ENCODE results near the gene AIFM3.

Gene AIFM3

GRCh38 chr22:21014726-21015465, 47.8 kb downstream of the AIFM3 start, which contains the start of gene P2RX6:
P2RX6 (plus strand) TSS chr22:21015165; CDS start chr22:21015175, 10 bp downstream.
- no peak for TF ChIP-seq CTCF (IDR thresholded peaks at IDR 0.05; ENCODE audit: insufficient read depth, low read depth, low read length, missing control alignments)
- peak within 1 kb of the TSS; percentile 40 for H3K4me3 ChIP-seq (ENCODE audit: low read length)
- no peak for DNase-seq (ENCODE audit: low read depth)

GRCh38 chr22:21015466-21016006, 48.5 kb downstream of the AIFM3 start:
- no peak overlapping the region for H3K4me3 ChIP-seq (ENCODE audit: low read length)
- TF ChIP-seq CTCF (IDR thresholded peaks at IDR 0.05; ENCODE audit: insufficient read depth, low read depth, low read length, missing control alignments), result no peak
- no peak for DNase-seq (ENCODE audit: low read depth)

- TF ChIP-seq CTCF (IDR thresholded peaks at IDR 0.05; ENCODE audit: insufficient read depth, low read depth, low read length, missing control alignments), result no peak
- no peak for DNase-seq (ENCODE audit: low read depth)
- H3K4me3 ChIP-seq (ENCODE audit: low read length), result no peak overlapping the region
These were observed 49.8 kb downstream of the AIFM3 start for GRCh38 chr22:21016644-21017420.

GRCh38 chr22:21018314-21018713, 51.3 kb downstream of the AIFM3 start:
- DNase-seq (ENCODE audit: low read depth), result no peak
- no peak for TF ChIP-seq CTCF (IDR thresholded peaks at IDR 0.05; ENCODE audit: insufficient read depth, low read depth, low read length, missing control alignments)
- no peak overlapping the region for H3K4me3 ChIP-seq (ENCODE audit: low read length)

- peak; percentile 58 for TF ChIP-seq CTCF (IDR thresholded peaks at IDR 0.05; ENCODE audit: insufficient read depth, low read depth, low read length, missing control alignments)
- H3K4me3 ChIP-seq (ENCODE audit: low read length), result no peak overlapping the region
- peak; percentile 35 for DNase-seq (ENCODE audit: low read depth)
These were observed 53.9 kb downstream of the AIFM3 start for GRCh38 chr22:21020802-21021429.

GRCh38 chr22:21022507-21022906, 55.5 kb downstream of the AIFM3 start:
- no peak overlapping the region for H3K4me3 ChIP-seq (ENCODE audit: low read length)
- DNase-seq (ENCODE audit: low read depth), result no peak
- TF ChIP-seq CTCF (IDR thresholded peaks at IDR 0.05; ENCODE audit: insufficient read depth, low read depth, low read length, missing control alignments), result no peak
